ENCODE results near the gene ZNF217. TPM values are rescaled to one million over a fixed set of nuclear protein-coding genes. Genes with fewer than 3 reads are reported as not detected.
A peak's percentile ranks its signal among the peaks of the same experiment; 100 is the strongest.

ZNF217 gene
- total RNA-seq, 1 experiment from 2014 or later = 27.0 TPM

DNA sequence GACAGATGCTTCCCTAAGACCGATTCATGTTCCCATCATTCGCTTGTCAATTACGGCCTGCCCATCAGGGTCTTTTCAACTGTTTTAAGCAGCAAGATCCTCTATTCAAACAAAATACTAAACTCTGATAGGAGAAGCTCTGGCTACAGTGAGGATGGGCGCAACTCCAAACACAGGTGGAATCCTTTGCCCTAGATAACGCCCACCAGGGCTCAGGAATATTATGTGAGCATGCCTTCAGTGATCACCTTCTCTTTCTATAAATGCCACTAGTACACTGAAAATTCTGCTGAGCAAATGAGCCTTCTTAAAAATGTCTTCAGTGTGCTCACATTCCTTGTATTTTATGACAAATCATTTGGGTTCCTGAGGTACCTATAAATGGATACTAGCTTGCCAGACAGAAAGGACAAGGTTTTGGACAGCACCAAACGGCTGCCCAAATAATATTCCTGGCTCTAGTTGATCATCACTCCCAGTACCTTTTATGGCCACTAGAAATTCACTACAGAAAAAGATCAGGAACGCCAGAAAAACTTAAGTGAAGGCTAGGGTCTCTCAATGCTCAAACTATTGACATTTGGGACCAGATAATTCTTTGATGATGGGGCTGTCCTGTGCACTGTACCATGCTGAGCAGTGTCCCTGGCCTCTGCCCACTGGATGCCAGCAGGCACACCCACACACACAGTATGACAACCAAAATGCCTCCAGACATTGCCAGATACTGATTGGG is 13.1 kb downstream of the ZNF217 start:
- DNase-seq (ENCODE audit: low spot score) = no peak
- H3K4me1 ChIP-seq (ENCODE audit: insufficient read depth, low read length, poor library complexity, severe bottlenecking) = peaks cover 50% of the 10 kb centered on the region
- intact Hi-C loops (cut with micrococcal nuclease; ENCODE audit: unreplicated experiment) = no loop called here
- no peaks in the 10 kb centered on the region for H3K9me3 ChIP-seq (ENCODE audit: low read depth, low read length, poor library complexity, severe bottlenecking)
- H3K27ac ChIP-seq (ENCODE audit: low read depth, low read length, poor library complexity, severe bottlenecking) = peak overlapping the region; percentile 79
- H3K36me3 ChIP-seq (ENCODE audit: insufficient read depth, low read length, poor library complexity, severe bottlenecking) = peaks cover 53% of the 10 kb centered on the region
- H3K4me3 ChIP-seq (ENCODE audit: low read depth, low read length, poor library complexity, severe bottlenecking) = peak overlapping the region; percentile 16
- CTCF ChIA-PET = interaction anchor here (1.1 to 1.8 kb wide), 3 partner anchors 336 to 484 kb away, joined by 3 to 19 read pairs (median 3); no protein-coding TSS in a partner anchor
- no peaks in the 10 kb centered on the region for H3K27me3 ChIP-seq (replicated peaks; ENCODE audit: insufficient read depth, low read depth, low read length, poor library complexity)
- POLR2A ChIA-PET (ENCODE audit: low non-redundant PET) = interaction anchor here (0.6 kb wide), 1 partner anchor 335 kb away, joined by 5 read pairs; no protein-coding TSS in a partner anchor
- no TSS peak for BruUV-seq (replicated peaks)
- TF ChIP-seq, protein P1, sequence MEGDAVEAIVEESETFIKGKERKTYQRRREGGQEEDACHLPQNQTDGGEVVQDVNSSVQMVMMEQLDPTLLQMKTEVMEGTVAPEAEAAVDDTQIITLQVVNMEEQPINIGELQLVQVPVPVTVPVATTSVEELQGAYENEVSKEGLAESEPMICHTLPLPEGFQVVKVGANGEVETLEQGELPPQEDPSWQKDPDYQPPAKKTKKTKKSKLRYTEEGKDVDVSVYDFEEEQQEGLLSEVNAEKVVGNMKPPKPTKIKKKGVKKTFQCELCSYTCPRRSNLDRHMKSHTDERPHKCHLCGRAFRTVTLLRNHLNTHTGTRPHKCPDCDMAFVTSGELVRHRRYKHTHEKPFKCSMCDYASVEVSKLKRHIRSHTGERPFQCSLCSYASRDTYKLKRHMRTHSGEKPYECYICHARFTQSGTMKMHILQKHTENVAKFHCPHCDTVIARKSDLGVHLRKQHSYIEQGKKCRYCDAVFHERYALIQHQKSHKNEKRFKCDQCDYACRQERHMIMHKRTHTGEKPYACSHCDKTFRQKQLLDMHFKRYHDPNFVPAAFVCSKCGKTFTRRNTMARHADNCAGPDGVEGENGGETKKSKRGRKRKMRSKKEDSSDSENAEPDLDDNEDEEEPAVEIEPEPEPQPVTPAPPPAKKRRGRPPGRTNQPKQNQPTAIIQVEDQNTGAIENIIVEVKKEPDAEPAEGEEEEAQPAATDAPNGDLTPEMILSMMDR (conservative IDR thresholded peaks at IDR 0.05; ENCODE audit: low read depth, low read length) = no peak
- TF ChIP-seq EZH2 (IDR thresholded peaks at IDR 0.05; ENCODE audit: borderline replicate concordance, low read depth, low read length, poor library complexity, severe bottlenecking) = no peak

DNA sequence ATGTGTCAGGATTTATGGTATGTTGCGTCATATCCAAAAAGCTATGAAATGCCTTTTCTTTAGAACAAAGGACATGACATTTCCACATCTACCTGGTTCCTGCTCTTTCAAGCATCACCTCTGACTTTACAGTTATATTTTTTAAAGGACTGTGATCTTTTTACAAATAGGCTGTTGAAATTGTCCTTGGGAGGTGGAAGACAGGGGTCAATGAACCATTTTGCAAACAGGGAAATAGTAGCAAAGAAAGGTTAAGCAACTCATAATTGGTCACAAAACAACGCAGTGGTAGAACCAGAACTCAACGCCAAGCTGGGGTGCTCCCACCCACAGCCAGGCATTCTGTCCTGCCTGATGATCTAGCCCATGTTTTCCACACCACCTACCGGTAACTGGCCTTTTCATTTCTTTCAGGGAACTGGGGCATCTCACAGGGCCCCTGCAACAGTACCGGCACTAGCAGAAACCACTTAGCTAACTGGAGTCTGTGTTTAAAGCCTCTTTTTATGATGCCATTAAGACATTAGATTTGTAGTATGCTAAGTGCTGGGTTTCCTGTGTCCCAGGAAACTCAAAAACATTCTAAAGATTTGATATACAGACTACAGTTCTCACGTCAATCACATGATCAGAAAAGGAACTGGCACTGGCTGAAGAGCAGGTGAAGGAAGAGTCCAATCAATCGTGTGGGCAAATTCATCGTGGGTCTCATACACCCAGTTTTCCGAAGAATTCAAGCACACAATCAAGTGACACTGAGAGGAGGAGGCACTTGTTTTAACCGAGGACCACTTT is 13.9 kb downstream of the ZNF217 start:
- DNase-seq (ENCODE audit: low spot score) = peak; percentile 83
- CTCF ChIA-PET = interaction anchor here (0.7 to 1.8 kb wide), 6 partner anchors 44 to 485 kb away, joined by 3 to 19 read pairs (median 4); no protein-coding TSS in a partner anchor
- H3K9me3 ChIP-seq (ENCODE audit: low read depth, low read length, poor library complexity, severe bottlenecking) = no peaks in the 10 kb centered on the region
- BruUV-seq (replicated peaks) = no TSS peak
- H3K27ac ChIP-seq (ENCODE audit: low read depth, low read length, poor library complexity, severe bottlenecking) = peak overlapping the region; percentile 79
- no peaks in the 10 kb centered on the region for H3K27me3 ChIP-seq (replicated peaks; ENCODE audit: insufficient read depth, low read depth, low read length, poor library complexity)
- POLR2A ChIA-PET (ENCODE audit: low non-redundant PET) = interaction anchor here (0.6 kb wide), 1 partner anchor 381 kb away, joined by 8 read pairs; no protein-coding TSS in a partner anchor
- peak overlapping the region; percentile 16 for H3K4me3 ChIP-seq (ENCODE audit: low read depth, low read length, poor library complexity, severe bottlenecking)
- intact Hi-C loops (cut with micrococcal nuclease; ENCODE audit: unreplicated experiment) = loop anchor here (2.0 to 10.0 kb wide), 4 partner anchors 249 to 615 kb away; no protein-coding TSS in a partner anchor
- H3K4me1 ChIP-seq (ENCODE audit: insufficient read depth, low read length, poor library complexity, severe bottlenecking) = peaks cover 50% of the 10 kb centered on the region
- TF ChIP-seq, protein P1 (conservative IDR thresholded peaks at IDR 0.05; ENCODE audit: low read depth, low read length) = no peak
- no peak for TF ChIP-seq EZH2 (IDR thresholded peaks at IDR 0.05; ENCODE audit: borderline replicate concordance, low read depth, low read length, poor library complexity, severe bottlenecking)
- peaks cover 61% of the 10 kb centered on the region for H3K36me3 ChIP-seq (ENCODE audit: insufficient read depth, low read length, poor library complexity, severe bottlenecking)

DNA sequence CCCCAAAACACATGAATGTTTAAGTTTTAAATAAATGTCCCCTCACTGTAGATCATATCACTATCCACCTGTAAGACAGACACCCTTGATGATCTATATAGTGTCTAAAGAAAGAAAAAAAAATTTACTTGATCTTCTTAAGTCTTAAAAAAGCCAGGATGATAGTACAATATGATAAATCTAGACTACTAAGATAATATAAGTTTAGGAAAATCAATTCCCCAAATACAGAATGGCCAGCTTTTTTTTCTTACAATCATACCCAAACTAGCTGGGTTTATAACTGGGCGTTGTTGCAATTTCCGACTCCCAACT is 14.4 kb downstream of the ZNF217 start:
- peak overlapping the region; percentile 16 for H3K4me3 ChIP-seq (ENCODE audit: low read depth, low read length, poor library complexity, severe bottlenecking)
- peak overlapping the region; percentile 79 for H3K27ac ChIP-seq (ENCODE audit: low read depth, low read length, poor library complexity, severe bottlenecking)
- ChIA-PET CTCF (interaction anchor here (0.7 to 1.8 kb wide), 6 partner anchors 44 to 485 kb away, joined by 3 to 19 read pairs (median 4); no protein-coding TSS in a partner anchor), POLR2A (ENCODE audit: low non-redundant PET) (interaction anchor here (0.6 kb wide), 1 partner anchor 381 kb away, joined by 8 read pairs; no protein-coding TSS in a partner anchor)
- H3K36me3 ChIP-seq (ENCODE audit: insufficient read depth, low read length, poor library complexity, severe bottlenecking) = peaks cover 67% of the 10 kb centered on the region
- intact Hi-C loops (cut with micrococcal nuclease; ENCODE audit: unreplicated experiment) = loop anchor here (2.0 to 10.0 kb wide), 4 partner anchors 250 to 616 kb away; no protein-coding TSS in a partner anchor
- no peaks in the 10 kb centered on the region for H3K27me3 ChIP-seq (replicated peaks; ENCODE audit: insufficient read depth, low read depth, low read length, poor library complexity)
- H3K9me3 ChIP-seq (ENCODE audit: low read depth, low read length, poor library complexity, severe bottlenecking) = no peaks in the 10 kb centered on the region
- peaks cover 50% of the 10 kb centered on the region for H3K4me1 ChIP-seq (ENCODE audit: insufficient read depth, low read length, poor library complexity, severe bottlenecking)
- DNase-seq (ENCODE audit: low spot score) = no peak
- BruUV-seq (replicated peaks) = no TSS peak
- TF ChIP-seq EZH2 (IDR thresholded peaks at IDR 0.05; ENCODE audit: borderline replicate concordance, low read depth, low read length, poor library complexity, severe bottlenecking) = no peak
- TF ChIP-seq, protein P1 (conservative IDR thresholded peaks at IDR 0.05; ENCODE audit: low read depth, low read length) = no peak

All from A673 (cell line).